Type B pancreatic cell (in vitro differentiated cells): Measurements from ENCODE around the gene GZMB. TPM values are rescaled to one million over a fixed set of nuclear protein-coding genes. Genes with fewer than 3 reads are reported as not detected.
A peak's percentile ranks its signal among the peaks of the same experiment; 100 is the strongest.

Source experiments
- DNase-seq: peaks from one replicate; pipeline ENCODE4 v3.0.0; 2021; ENCODE audit warnings: mixed read lengths; ENCODE audit not compliant: unreplicated experiment; ENCODE audit errors: extremely low spot score
- H3K27ac Mint-ChIP-seq: 2 replicates; pipeline ENCODE4 v1.8.0; 2021; ENCODE audit warnings: mild to moderate bottlenecking, mixed read lengths
- H3K27me3 Mint-ChIP-seq: 2 replicates; pipeline ENCODE4 v1.8.0; 2021; ENCODE audit warnings: mixed read lengths
- H3K36me3 Mint-ChIP-seq: 2 replicates; pipeline ENCODE4 v1.8.0; 2021; ENCODE audit warnings: mixed read lengths
- H3K4me1 Mint-ChIP-seq: one replicate; pipeline ENCODE4 v1.8.0; 2021; ENCODE audit warnings: mixed read lengths; ENCODE audit not compliant: unreplicated experiment
- H3K4me3 Mint-ChIP-seq: 2 replicates; pipeline ENCODE4 v1.8.0; 2021; ENCODE audit warnings: mild to moderate bottlenecking, mixed read lengths
- H3K9me3 Mint-ChIP-seq: 2 replicates; pipeline ENCODE4 v1.8.0; 2021; ENCODE audit warnings: mixed read lengths
- CTCF ChIP-seq: fragments of 200-600 bp; sonication (generic); conservative IDR thresholded peaks from 2 replicates; pipeline ENCODE4 v1.5.0; 2021; ENCODE audit warnings: antibody characterized with exemption, mild to moderate bottlenecking
- long read RNA-seq: library from polyadenylated mRNA; unstranded; transcript quantifications from one replicate; pipeline ENCODE4 v2.0.0, GENCODE V29; 2020
- total RNA-seq: library from RNA; stranded (reverse); gene quantifications from 2 replicates; pipeline ENCODE4 v1.2.1, GENCODE V29; 2021; ENCODE audit warnings: low replicate concordance

GZMB gene, protein sequence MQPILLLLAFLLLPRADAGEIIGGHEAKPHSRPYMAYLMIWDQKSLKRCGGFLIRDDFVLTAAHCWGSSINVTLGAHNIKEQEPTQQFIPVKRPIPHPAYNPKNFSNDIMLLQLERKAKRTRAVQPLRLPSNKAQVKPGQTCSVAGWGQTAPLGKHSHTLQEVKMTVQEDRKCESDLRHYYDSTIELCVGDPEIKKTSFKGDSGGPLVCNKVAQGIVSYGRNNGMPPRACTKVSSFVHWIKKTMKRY
- not detected in 2 replicates for total RNA-seq
- long read RNA-seq = 0 reads

DNA sequence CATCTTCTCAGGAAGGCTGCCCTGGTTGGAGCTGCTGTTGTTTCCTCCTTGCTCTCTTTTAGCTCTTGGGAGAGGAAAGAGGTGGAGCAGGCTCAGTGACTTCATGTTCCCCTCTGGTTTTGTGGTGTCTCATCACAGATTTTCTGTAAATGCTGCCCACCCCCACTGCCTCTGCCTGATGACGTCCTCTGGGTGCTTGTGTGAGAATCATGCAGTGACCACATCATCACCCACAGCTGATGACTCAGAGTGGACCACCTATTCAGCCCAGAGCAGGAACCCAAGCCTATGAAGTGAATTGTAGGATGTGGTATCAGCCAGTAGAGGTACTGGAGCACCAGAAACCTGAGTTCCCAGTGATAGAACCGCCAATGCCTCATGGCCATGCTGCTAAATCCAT lies at the start of gene GZMB:
GZMB (minus strand) TSS at position 33 of the 400 bp plus-strand sequence; CDS start at position 3, 30 bp downstream.
- H3K36me3 Mint-ChIP-seq = no peaks in the 10 kb centered on the region
- DNase-seq = no peak
- no peak for TF ChIP-seq CTCF
- no peaks in the 10 kb centered on the region for H3K9me3 Mint-ChIP-seq
- H3K27me3 Mint-ChIP-seq = no peaks in the 10 kb centered on the region
- H3K27ac Mint-ChIP-seq = no peak within 1 kb of the TSS
- H3K4me3 Mint-ChIP-seq = no peak within 1 kb of the TSS
- H3K4me1 Mint-ChIP-seq = no peaks in the 10 kb centered on the region

GRCh38 chr14:24681056-24681455 lies 47.1 kb upstream of the GZMB start:
- Mint-ChIP-seq H3K27me3 (peaks cover 48% of the 10 kb centered on the region), H3K4me3 (no peak overlapping the region), H3K27ac (no peak overlapping the region), H3K36me3 (no peaks in the 10 kb centered on the region), H3K9me3 (no peaks in the 10 kb centered on the region), H3K4me1 (peaks cover 4% of the 10 kb centered on the region)
- DNase-seq = no peak
- TF ChIP-seq CTCF = no peak

GRCh38 chr14:24680516-24680915 lies 46.5 kb upstream of the GZMB start:
- Mint-ChIP-seq H3K36me3 (no peaks in the 10 kb centered on the region), H3K4me3 (no peak overlapping the region), H3K9me3 (no peaks in the 10 kb centered on the region), H3K27ac (no peak overlapping the region), H3K4me1 (peaks cover 4% of the 10 kb centered on the region), H3K27me3 (peaks cover 48% of the 10 kb centered on the region)
- DNase-seq = no peak
- no peak for TF ChIP-seq CTCF

- no peak for DNase-seq
- Mint-ChIP-seq H3K27me3 (peaks cover 52% of the 10 kb centered on the region), H3K27ac (no peak overlapping the region), H3K36me3 (no peaks in the 10 kb centered on the region), H3K4me1 (peaks cover 4% of the 10 kb centered on the region), H3K9me3 (no peaks in the 10 kb centered on the region), H3K4me3 (peak overlapping the region; percentile 15)
- no peak for TF ChIP-seq CTCF
Measured at GRCh38 chr14:24679248-24679961, 45.4 kb upstream of the GZMB start.

DNA sequence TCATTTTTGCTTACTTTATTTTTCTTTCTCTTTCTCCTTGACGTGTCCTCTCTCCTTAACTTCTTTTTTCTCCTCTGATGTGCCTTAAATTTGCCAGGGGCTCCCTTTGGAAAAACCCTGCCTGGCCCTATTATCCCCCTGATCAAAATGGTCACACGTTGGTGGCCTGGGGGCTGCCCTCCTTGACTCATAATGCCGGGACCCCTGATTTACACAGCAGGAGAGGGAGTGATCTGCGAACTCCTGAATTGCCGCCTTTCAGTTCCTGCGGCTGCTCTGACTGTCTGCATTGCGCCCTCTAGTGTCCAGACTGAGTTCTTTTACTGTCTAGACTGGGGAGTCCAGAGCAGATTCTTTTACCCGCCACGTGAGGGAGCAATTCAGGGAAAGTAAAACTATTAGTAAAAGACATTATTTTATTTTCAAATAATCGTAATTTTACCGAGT lies 44.8 kb upstream of the GZMB start:
- H3K4me1 Mint-ChIP-seq = peaks cover 4% of the 10 kb centered on the region
- peak overlapping the region; percentile 83 for H3K4me3 Mint-ChIP-seq
- peak; percentile 72 for DNase-seq
- TF ChIP-seq CTCF = peak; percentile 99
- peaks cover 55% of the 10 kb centered on the region for H3K27me3 Mint-ChIP-seq
- H3K9me3 Mint-ChIP-seq = no peaks in the 10 kb centered on the region
- peak overlapping the region; percentile 55 for H3K27ac Mint-ChIP-seq
- H3K36me3 Mint-ChIP-seq = no peaks in the 10 kb centered on the region
